ENCODE measurements around the gene GAD2. TPM values are rescaled to one million over a fixed set of nuclear protein-coding genes. Genes with fewer than 3 reads are reported as not detected.

The GAD2 gene
- total RNA-seq, 2 experiments from 2014 or later: not detected

DNA sequence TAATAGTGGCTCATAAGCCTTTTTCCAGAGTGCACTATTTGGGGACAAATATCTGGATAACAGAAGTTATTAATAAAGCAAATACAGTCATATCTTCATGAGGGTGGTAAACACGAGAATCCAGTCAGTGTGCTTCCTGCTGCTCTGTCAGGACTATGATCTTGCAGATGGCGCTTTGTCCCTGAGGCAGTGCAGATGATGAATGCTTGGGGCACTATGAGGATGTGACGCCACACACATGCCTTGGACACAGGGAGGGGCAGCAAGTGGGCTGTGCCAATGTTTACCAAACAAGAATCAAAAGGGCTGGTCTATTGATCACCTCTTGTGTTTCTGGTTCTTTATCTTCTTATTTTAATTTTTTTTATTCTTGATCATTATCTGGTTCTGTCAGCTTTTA, 79.8 kb downstream of the GAD2 start:
- no peak overlapping the region for H3K4me3 ChIP-seq (ENCODE audit: low read depth, low read length, poor library complexity, severe bottlenecking)
- H2AFZ ChIP-seq (ENCODE audit: low read length): no peak overlapping the region; the same call in 1 of the 2 replicates
- CTCF ChIA-PET (ENCODE audit: unreplicated experiment): no interaction called here
- POLR2A ChIA-PET: interaction anchor here (0.7 to 2.0 kb wide), 3 partner anchors 9 to 222 kb away, joined by 3 to 7 read pairs (median 4); no protein-coding TSS in a partner anchor
- no peak overlapping the region for H3K4me2 ChIP-seq (ENCODE audit: low read length)
- intact Hi-C loops (cut with micrococcal nuclease; ENCODE audit: unreplicated experiment): no loop called here
- no peaks in the 10 kb centered on the region for H3K36me3 ChIP-seq (ENCODE audit: insufficient read depth, low read length)
- no peaks in the 10 kb centered on the region for H3K9me3 ChIP-seq (ENCODE audit: low read length)
- no TSS peak for BruUV-seq (replicated peaks)
- H3K79me2 ChIP-seq (ENCODE audit: insufficient read depth, low read depth, low read length): no peaks in the 10 kb centered on the region
- no peak overlapping the region for H3K27ac ChIP-seq (ENCODE audit: low read depth, low read length, poor library complexity, severe bottlenecking)
- H3K9me2 ChIP-seq (ENCODE audit: insufficient read depth, low read length): no peaks in the 10 kb centered on the region
- no peak for DNase-seq (ENCODE audit: low spot score)
- H4K20me1 ChIP-seq (ENCODE audit: insufficient read depth, low read length): no peaks in the 10 kb centered on the region
- no peak for TF ChIP-seq EZH2phosphoT487 (IDR thresholded peaks at IDR 0.05; ENCODE audit: borderline replicate concordance, low read depth, low read length)
- TF ChIP-seq, protein P1, sequence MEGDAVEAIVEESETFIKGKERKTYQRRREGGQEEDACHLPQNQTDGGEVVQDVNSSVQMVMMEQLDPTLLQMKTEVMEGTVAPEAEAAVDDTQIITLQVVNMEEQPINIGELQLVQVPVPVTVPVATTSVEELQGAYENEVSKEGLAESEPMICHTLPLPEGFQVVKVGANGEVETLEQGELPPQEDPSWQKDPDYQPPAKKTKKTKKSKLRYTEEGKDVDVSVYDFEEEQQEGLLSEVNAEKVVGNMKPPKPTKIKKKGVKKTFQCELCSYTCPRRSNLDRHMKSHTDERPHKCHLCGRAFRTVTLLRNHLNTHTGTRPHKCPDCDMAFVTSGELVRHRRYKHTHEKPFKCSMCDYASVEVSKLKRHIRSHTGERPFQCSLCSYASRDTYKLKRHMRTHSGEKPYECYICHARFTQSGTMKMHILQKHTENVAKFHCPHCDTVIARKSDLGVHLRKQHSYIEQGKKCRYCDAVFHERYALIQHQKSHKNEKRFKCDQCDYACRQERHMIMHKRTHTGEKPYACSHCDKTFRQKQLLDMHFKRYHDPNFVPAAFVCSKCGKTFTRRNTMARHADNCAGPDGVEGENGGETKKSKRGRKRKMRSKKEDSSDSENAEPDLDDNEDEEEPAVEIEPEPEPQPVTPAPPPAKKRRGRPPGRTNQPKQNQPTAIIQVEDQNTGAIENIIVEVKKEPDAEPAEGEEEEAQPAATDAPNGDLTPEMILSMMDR (conservative IDR thresholded peaks at IDR 0.05; ENCODE audit: low read length): no peak
- no peaks in the 10 kb centered on the region for H3K4me1 ChIP-seq (ENCODE audit: insufficient read depth, low read length, poor library complexity, severe bottlenecking)

DNA sequence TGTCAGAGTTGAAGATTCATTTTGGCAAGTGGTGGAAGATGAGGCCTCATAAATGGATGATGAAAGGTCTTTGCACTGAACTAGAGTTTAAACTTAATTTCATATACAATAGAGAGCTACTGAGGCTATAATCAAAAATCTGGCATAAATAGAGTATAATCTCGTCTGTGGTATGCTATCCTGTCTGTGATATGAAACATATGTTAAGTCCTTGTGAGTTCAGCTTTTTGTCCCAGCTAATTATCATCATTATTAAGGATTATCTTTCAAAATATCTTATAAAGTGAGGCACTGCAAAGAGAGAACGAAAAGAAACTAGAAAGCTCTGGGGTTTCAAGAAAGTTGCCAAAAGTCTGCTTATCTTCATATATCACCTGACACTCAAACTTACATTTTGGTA, 83.4 kb downstream of the GAD2 start:
- Histone ChIP-seq H3K79me2 (ENCODE audit: insufficient read depth, low read depth, low read length) (no peaks in the 10 kb centered on the region), H3K36me3 (ENCODE audit: insufficient read depth, low read length) (no peaks in the 10 kb centered on the region), H3K9me2 (ENCODE audit: insufficient read depth, low read length) (no peaks in the 10 kb centered on the region), H3K4me3 (ENCODE audit: low read depth, low read length, poor library complexity, severe bottlenecking) (no peak overlapping the region), H3K9me3 (ENCODE audit: low read length) (no peaks in the 10 kb centered on the region), H3K4me2 (ENCODE audit: low read length) (no peak overlapping the region), H4K20me1 (ENCODE audit: insufficient read depth, low read length) (no peaks in the 10 kb centered on the region), H2AFZ (ENCODE audit: low read length) (no peak overlapping the region), H3K27ac (ENCODE audit: low read depth, low read length, poor library complexity, severe bottlenecking) (no peak overlapping the region), H3K4me1 (ENCODE audit: insufficient read depth, low read length, poor library complexity, severe bottlenecking) (peaks cover 16% of the 10 kb centered on the region)
- CTCF ChIA-PET (ENCODE audit: unreplicated experiment): no interaction called here
- POLR2A ChIA-PET: interaction anchor here (0.6 to 1.9 kb wide), 3 partner anchors 9 to 458 kb away, joined by 3 to 6 read pairs (median 4); no protein-coding TSS in a partner anchor
- intact Hi-C loops (cut with micrococcal nuclease; ENCODE audit: unreplicated experiment): no loop called here
- TF ChIP-seq, protein P1 (conservative IDR thresholded peaks at IDR 0.05; ENCODE audit: low read length): no peak
- no peak for TF ChIP-seq EZH2phosphoT487 (IDR thresholded peaks at IDR 0.05; ENCODE audit: borderline replicate concordance, low read depth, low read length)
- BruUV-seq (replicated peaks): no TSS peak
- DNase-seq (ENCODE audit: low spot score): no peak

DNA sequence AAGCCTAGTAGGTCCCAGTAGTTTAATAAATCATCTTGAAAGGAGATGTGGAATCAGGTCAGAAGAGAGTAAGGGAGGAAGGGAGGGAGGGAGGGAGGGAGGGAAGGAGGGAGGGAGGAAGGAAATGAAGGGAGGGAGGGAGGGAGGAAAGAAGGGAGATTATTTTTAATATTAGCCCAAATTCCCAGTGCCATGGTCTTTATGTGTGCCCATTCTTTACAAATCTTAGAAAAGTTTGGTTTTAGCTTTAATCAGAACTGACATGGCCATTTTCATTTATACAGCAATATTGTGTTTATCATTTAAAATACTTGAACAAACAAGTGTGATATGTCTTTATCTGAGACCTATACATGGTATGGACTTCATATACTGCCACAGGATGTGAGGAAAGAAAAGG, 86.8 kb downstream of the GAD2 start:
- H3K9me3 ChIP-seq (ENCODE audit: low read length): no peaks in the 10 kb centered on the region
- no peaks in the 10 kb centered on the region for H4K20me1 ChIP-seq (ENCODE audit: insufficient read depth, low read length)
- peaks cover 16% of the 10 kb centered on the region for H3K4me1 ChIP-seq (ENCODE audit: insufficient read depth, low read length, poor library complexity, severe bottlenecking)
- H3K79me2 ChIP-seq (ENCODE audit: insufficient read depth, low read depth, low read length): no peaks in the 10 kb centered on the region
- ChIA-PET CTCF (ENCODE audit: unreplicated experiment) (no interaction called here), POLR2A (interaction anchor here (0.6 to 0.9 kb wide), 2 partner anchors 236 to 322 kb away, joined by 3 read pairs; no protein-coding TSS in a partner anchor)
- H3K36me3 ChIP-seq (ENCODE audit: insufficient read depth, low read length): no peaks in the 10 kb centered on the region
- intact Hi-C loops (cut with micrococcal nuclease; ENCODE audit: unreplicated experiment): no loop called here
- no TSS peak for BruUV-seq (replicated peaks)
- DNase-seq (ENCODE audit: low spot score): no peak
- H3K4me2 ChIP-seq (ENCODE audit: low read length): no peak overlapping the region
- no peak overlapping the region for H3K27ac ChIP-seq (ENCODE audit: low read depth, low read length, poor library complexity, severe bottlenecking)
- no peak for TF ChIP-seq EZH2phosphoT487 (IDR thresholded peaks at IDR 0.05; ENCODE audit: borderline replicate concordance, low read depth, low read length)
- H2AFZ ChIP-seq (ENCODE audit: low read length): peak overlapping the region; percentile 71; the same call in 1 of the 2 replicates
- H3K4me3 ChIP-seq (ENCODE audit: low read depth, low read length, poor library complexity, severe bottlenecking): no peak overlapping the region
- H3K9me2 ChIP-seq (ENCODE audit: insufficient read depth, low read length): no peaks in the 10 kb centered on the region

All from OCI-LY7 (cell line).